K562 treated with DMSO at 1 percent for 24 hours (cell line): Measurements from ENCODE around the gene ARHGEF5. TPM values are rescaled to one million over a fixed set of nuclear protein-coding genes. Genes with fewer than 3 reads are reported as not detected.

Source experiments
- total RNA-seq: library from RNA; unstranded; fragments of 300-600 nt; gene quantifications from 2 replicates; pipeline ENCODE4 v1.2.3, GENCODE V29; 2022; ENCODE audit warnings: low read depth; ENCODE audit not compliant: insufficient read depth

Gene ARHGEF5
- 0.45 and 0.47 TPM in 2 replicates for total RNA-seq

GRCh38 chr7:144355176-144355822 lies at the start of gene ARHGEF5:
ARHGEF5 (plus strand) TSS chr7:144355402; CDS start chr7:144362670, 7,268 bp downstream.

GRCh38 chr7:144311872-144312469 lies 43.2 kb upstream of the ARHGEF5 start, which contains the start of gene OR2A1:
OR2A1 (plus strand) TSS chr7:144312419; CDS start chr7:144318125, 5,706 bp downstream.

GRCh38 chr7:144403649-144404061 lies 48.5 kb downstream of the ARHGEF5 start, which contains the start of gene NOBOX:
NOBOX (minus strand) TSS chr7:144403693.

Other genes starting within 250 kb of the ARHGEF5 start
- not detected in 2 replicates for gene OR2A2, start 245.8 kb upstream of the ARHGEF5 start, total RNA-seq
- not detected in 2 replicates for gene OR2A14, start 232.2 kb upstream of the ARHGEF5 start, total RNA-seq
- gene CTAGE4, start 171.9 kb upstream of the ARHGEF5 start, total RNA-seq = not detected in 2 replicates
- gene ARHGEF35, start 159.6 kb upstream of the ARHGEF5 start, total RNA-seq = 0.25 TPM in 1 of 2 replicates, not detected in the other
- not detected in 2 replicates for gene OR2A42, start 115.8 kb upstream of the ARHGEF5 start, total RNA-seq
- not detected in 2 replicates for gene OR2A7, start 90.6 kb upstream of the ARHGEF5 start, total RNA-seq
- not detected in 2 replicates for gene CTAGE8, start 86.1 kb upstream of the ARHGEF5 start, total RNA-seq
- not detected in 2 replicates for gene OR2A1, start 43.0 kb upstream of the ARHGEF5 start, total RNA-seq
- gene NOBOX, start 48.3 kb downstream of the ARHGEF5 start, total RNA-seq = not detected in 2 replicates